HFFc6 (cell line): Measurements from ENCODE around the gene KCTD2. TPM values are rescaled to one million over a fixed set of nuclear protein-coding genes. Genes with fewer than 3 reads are reported as not detected.
A peak's percentile ranks its signal among the peaks of the same experiment; 100 is the strongest.

Experiments used
- DNase-seq: peaks from one replicate; pipeline ENCODE4 v3.0.0-alpha.2; 2018
- H3K27ac Mint-ChIP-seq: 2 replicates; pipeline ENCODE4 v1.8.0; 2020; ENCODE audit warnings: mild to moderate bottlenecking, mixed read lengths
- H3K27me3 Mint-ChIP-seq: 2 replicates; pipeline ENCODE4 v1.8.0; 2021; ENCODE audit warnings: mild to moderate bottlenecking, moderate library complexity, mixed read lengths; ENCODE audit not compliant: insufficient read depth
- H3K36me3 Mint-ChIP-seq: 2 replicates; pipeline ENCODE4 v1.8.0; 2021; ENCODE audit warnings: low read depth, mixed read lengths
- H3K4me1 Mint-ChIP-seq: 2 replicates; pipeline ENCODE4 v1.8.0; 2020; ENCODE audit warnings: low read depth, mixed read lengths
- H3K4me3 Mint-ChIP-seq: 2 replicates; pipeline ENCODE4 v1.8.0; 2020; ENCODE audit warnings: mild to moderate bottlenecking, moderate library complexity, mixed read lengths
- H3K9me3 Mint-ChIP-seq: 2 replicates; pipeline ENCODE4 v1.8.0; 2020; ENCODE audit warnings: mild to moderate bottlenecking, mixed read lengths
- total RNA-seq, 6 experiments: library from RNA; stranded (reverse); fragmentation: NEBNext Ultra II Directional; extraction: Animal tissue kit (Norgen Biotek cat#: 25700); gene quantifications; 2 replicates in 1 of 6; 3 replicates in 5 of 6; pipeline ENCODE4 v1.2.3, GENCODE V29; 2021
- TF ChIP-seq, protein P1 (sequence below): fragments of 200-600 bp; sonication (generic); IDR thresholded peaks from 2 replicates; pipeline ENCODE4 v1.5.0; 2021; ENCODE audit warnings: antibody characterized with exemption, mild to moderate bottlenecking

Gene KCTD2
- total RNA-seq, 6 experiments from 2014 or later: 20.3 to 24.0 (median 21.3) TPM

- no peak overlapping the region for H3K27ac Mint-ChIP-seq
- H3K4me1 Mint-ChIP-seq: peaks cover 21% of the 10 kb centered on the region
- H3K9me3 Mint-ChIP-seq: no peaks in the 10 kb centered on the region
- no peak for DNase-seq
- H3K27me3 Mint-ChIP-seq: no peaks in the 10 kb centered on the region; the same call in none of the 2 replicates
- no peak overlapping the region for H3K4me3 Mint-ChIP-seq
- TF ChIP-seq, protein P1, sequence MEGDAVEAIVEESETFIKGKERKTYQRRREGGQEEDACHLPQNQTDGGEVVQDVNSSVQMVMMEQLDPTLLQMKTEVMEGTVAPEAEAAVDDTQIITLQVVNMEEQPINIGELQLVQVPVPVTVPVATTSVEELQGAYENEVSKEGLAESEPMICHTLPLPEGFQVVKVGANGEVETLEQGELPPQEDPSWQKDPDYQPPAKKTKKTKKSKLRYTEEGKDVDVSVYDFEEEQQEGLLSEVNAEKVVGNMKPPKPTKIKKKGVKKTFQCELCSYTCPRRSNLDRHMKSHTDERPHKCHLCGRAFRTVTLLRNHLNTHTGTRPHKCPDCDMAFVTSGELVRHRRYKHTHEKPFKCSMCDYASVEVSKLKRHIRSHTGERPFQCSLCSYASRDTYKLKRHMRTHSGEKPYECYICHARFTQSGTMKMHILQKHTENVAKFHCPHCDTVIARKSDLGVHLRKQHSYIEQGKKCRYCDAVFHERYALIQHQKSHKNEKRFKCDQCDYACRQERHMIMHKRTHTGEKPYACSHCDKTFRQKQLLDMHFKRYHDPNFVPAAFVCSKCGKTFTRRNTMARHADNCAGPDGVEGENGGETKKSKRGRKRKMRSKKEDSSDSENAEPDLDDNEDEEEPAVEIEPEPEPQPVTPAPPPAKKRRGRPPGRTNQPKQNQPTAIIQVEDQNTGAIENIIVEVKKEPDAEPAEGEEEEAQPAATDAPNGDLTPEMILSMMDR: no peak
- H3K36me3 Mint-ChIP-seq: 0 out of 2 replicates have a peak, but pooled peaks cover under 1% of the 10 kb centered on the region
Measured at GRCh38 chr17:75008373-75008772, 38.7 kb upstream of the KCTD2 start.

DNA sequence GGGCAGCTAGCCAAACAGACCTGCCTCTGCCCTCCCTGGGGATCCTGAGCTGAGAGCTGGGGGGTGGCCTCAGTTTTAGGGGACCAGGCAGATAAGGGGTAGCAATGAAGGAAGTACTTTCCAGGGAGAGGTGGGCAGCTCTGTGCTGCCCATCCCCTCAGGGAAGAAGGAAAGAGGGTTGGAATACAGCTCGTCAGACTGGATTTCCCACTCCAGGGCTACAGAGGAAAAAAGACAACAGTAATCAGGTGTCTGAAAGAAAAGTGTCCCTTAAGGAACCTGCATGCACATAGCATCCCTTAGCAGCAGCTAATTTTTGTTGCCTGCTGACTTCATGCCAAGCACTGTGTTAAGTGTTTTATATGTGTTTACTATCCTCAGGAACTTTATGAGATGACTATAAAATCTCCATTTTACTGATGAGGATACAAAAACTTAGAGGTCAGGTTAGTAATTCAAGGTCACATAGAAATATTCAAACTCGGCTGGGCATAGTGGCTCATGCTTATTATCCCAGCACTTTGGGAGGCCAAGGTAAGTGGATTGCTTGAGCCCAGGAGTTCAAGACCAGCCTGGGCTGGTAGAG is 37.8 kb upstream of the KCTD2 start:
- H3K9me3 Mint-ChIP-seq: no peaks in the 10 kb centered on the region
- TF ChIP-seq, protein P1: no peak
- no peak for DNase-seq
- H3K27ac Mint-ChIP-seq: no peak overlapping the region; the same call in 1 of the 2 replicates
- H3K4me3 Mint-ChIP-seq: no peak overlapping the region
- H3K4me1 Mint-ChIP-seq: peaks cover 29% of the 10 kb centered on the region
- H3K36me3 Mint-ChIP-seq: peaks cover 7% of the 10 kb centered on the region
- no peaks in the 10 kb centered on the region; the same call in none of the 2 replicates for H3K27me3 Mint-ChIP-seq

DNA sequence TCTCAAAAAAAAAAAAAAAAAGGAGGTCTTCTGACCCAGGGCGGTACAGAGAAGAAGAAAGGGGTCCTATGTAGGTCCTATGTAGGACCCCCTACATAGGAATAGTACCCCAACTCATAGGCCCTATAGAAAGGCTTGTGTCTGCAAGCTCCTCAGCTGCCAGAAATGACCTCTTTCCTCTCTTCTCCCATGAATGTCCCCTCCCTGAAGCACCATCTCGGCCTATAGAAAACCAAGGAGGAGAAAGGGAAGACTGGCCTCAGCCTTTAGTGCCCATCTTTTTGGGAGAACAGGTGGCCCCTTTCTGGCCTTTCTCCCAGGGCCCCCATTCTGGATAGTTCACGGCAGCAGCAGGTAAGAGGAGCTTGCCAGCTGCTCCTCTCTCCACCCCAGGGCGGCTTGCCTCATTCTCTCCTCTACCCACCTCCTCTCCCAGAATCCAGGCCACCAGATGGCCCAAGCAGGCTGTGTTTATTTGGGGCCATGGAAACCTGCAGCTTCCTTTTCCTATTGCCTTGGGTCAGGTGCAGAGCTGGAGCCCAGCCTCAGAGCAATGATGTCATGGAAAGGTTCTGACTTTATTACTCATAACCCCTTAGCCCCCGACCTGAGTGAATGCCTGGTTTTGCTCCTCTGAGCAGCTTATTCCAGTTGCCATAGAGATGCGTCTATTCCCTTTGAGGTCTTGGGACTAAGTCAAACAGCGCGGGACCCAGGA is 36.2 kb upstream of the KCTD2 start:
- DNase-seq: peak; percentile 63
- peak overlapping the region; percentile 97 for H3K27ac Mint-ChIP-seq
- TF ChIP-seq, protein P1: no peak
- H3K9me3 Mint-ChIP-seq: no peaks in the 10 kb centered on the region
- H3K4me3 Mint-ChIP-seq: peak overlapping the region; percentile 97
- H3K36me3 Mint-ChIP-seq: peaks cover 12% of the 10 kb centered on the region
- peaks cover 29% of the 10 kb centered on the region for H3K4me1 Mint-ChIP-seq
- H3K27me3 Mint-ChIP-seq: no peaks in the 10 kb centered on the region; the same call in none of the 2 replicates

DNA sequence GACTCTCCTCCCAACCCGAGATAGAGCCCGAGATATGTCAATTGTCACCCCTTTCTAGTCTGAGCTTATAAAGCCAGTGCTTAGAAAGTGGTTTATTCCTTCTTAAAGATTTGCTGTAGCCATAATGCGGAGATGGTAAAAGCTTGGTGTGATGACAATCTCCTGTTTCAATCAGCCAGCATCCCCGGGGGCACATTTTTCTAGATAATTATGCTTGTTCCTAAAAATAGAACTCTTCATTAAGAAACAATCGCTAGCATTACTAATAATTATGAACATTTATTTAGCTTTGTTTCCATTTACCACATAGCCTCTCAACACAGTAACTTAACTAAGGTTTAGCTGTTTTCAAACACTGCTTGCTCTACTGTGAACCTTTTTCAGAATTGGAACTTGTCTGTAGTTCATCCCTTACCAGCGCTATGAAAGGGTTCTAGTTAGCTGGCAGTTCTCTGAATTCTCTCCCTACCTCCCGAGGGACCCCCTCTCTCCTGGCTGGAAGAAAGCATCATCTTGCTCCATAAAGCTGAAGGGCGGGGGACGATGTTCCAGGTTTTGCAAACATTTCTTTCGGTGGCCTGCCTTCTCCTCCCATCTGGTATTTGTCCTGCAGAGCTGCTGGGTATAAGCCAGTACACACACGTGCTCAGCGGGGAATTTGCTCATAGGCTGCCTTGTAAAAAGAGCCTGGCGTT is 35.5 kb upstream of the KCTD2 start:
- TF ChIP-seq, protein P1: no peak
- Mint-ChIP-seq H3K36me3 (peaks cover 17% of the 10 kb centered on the region), H3K4me3 (peak overlapping the region; percentile 97), H3K9me3 (no peaks in the 10 kb centered on the region), H3K4me1 (peaks cover 29% of the 10 kb centered on the region), H3K27me3 (no peaks in the 10 kb centered on the region; the same call in none of the 2 replicates), H3K27ac (peak overlapping the region; percentile 97)
- peak; percentile 72 for DNase-seq

DNA sequence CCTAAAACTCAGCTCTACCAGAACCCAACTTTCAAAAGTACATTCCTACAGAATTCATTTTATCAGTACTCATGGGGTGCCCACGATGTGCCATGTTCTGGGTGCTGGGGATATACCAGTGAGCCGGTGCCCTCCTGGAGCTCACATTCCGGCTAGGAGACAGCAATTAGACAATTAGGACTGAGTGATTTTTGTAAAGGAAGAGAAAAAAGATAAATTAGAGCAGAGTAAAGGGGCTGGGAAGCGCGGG is 35.0 kb upstream of the KCTD2 start:
- Mint-ChIP-seq H3K27me3 (no peaks in the 10 kb centered on the region; the same call in none of the 2 replicates), H3K36me3 (peaks cover 20% of the 10 kb centered on the region), H3K4me3 (peak overlapping the region; percentile 97), H3K27ac (peak overlapping the region; percentile 97), H3K9me3 (no peaks in the 10 kb centered on the region), H3K4me1 (peaks cover 29% of the 10 kb centered on the region)
- TF ChIP-seq, protein P1: no peak
- no peak for DNase-seq
